HG03139 (cell line): ENCODE measurements around the gene SNPH.
"Not testable (repeated sequence)": the region's sequence is repeated elsewhere in the genome, so short reads cannot be mapped to it uniquely, and the experiment has no call there.

Experiments
- ATAC-seq: cut with Tn5 transposase; IDR thresholded peaks from one replicate; pipeline ENCODE4 v1.9.1; 2021; ENCODE audit not compliant: unreplicated experiment

The SNPH gene

GRCh38 chr20:1266167-1266973 is at the start of gene SNPH:
Gene SNPH, plus strand, starts transcription at chr20:1266294. Its CDS starts 29,946 bp downstream, at chr20:1296240.
- ATAC-seq: peak; percentile 60

GRCh38 chr20:1216527-1217427 is 49.3 kb upstream of the SNPH start:
- not testable (repeated sequence) for ATAC-seq

- ATAC-seq: not testable (repeated sequence)
Measured at GRCh38 chr20:1222750-1223149, 43.3 kb upstream of the SNPH start.

GRCh38 chr20:1224205-1224890 is 41.7 kb upstream of the SNPH start:
- ATAC-seq: no peak

- no peak for ATAC-seq
Measured at GRCh38 chr20:1225263-1225782, 40.8 kb upstream of the SNPH start.

GRCh38 chr20:1225783-1226654 is 40.1 kb upstream of the SNPH start, which contains the start of gene RAD21L1:
Gene RAD21L1, plus strand, starts transcription at chr20:1226044. Its CDS starts 2,410 bp downstream, at chr20:1228454.
- no peak for ATAC-seq

GRCh38 chr20:1229541-1229940 is 36.6 kb upstream of the SNPH start:
- no peak for ATAC-seq

GRCh38 chr20:1232286-1233111 is 33.6 kb upstream of the SNPH start:
- no peak for ATAC-seq

- no peak for ATAC-seq
Measured at GRCh38 chr20:1240549-1240948, 25.5 kb upstream of the SNPH start.

GRCh38 chr20:1241456-1241855 is 24.6 kb upstream of the SNPH start:
- ATAC-seq: no peak

- ATAC-seq: no peak
Measured at GRCh38 chr20:1242099-1242498, 24.0 kb upstream of the SNPH start.

- peak; percentile 52 for ATAC-seq
Measured at GRCh38 chr20:1242530-1242929, 23.6 kb upstream of the SNPH start.

GRCh38 chr20:1245578-1245977 is 20.5 kb upstream of the SNPH start:
- no peak for ATAC-seq

GRCh38 chr20:1247689-1248088 is 18.4 kb upstream of the SNPH start:
- no peak for ATAC-seq

- not testable (repeated sequence) for ATAC-seq
Measured at GRCh38 chr20:1250282-1250681, 15.8 kb upstream of the SNPH start.

GRCh38 chr20:1252416-1252815 is 13.7 kb upstream of the SNPH start:
- no peak for ATAC-seq

- ATAC-seq: no peak
Measured at GRCh38 chr20:1254254-1254653, 11.8 kb upstream of the SNPH start.

- ATAC-seq: no peak
Measured at GRCh38 chr20:1255675-1256074, 10.4 kb upstream of the SNPH start.

GRCh38 chr20:1263853-1264252 is 2.2 kb upstream of the SNPH start:
- ATAC-seq: no peak
